Kidney (tissue), 14 donors: ENCODE data around the gene NUDT17. TPM values are rescaled to one million over a fixed set of nuclear protein-coding genes. Genes with fewer than 3 reads are reported as not detected.

Source experiments
- DNase-seq, 5 donors: peaks; one replicate each; pipeline ENCODE4 v3.0.0-alpha.2; 2013 to 2020
- FAIRE-seq: peaks from 2 replicates; lab custom pipeline; 2012; peaks lifted over from hg19 to GRCh38; lab: Jason Lieb, UNC
- H3K27ac ChIP-seq, 2 donors: one replicate each; pipeline ENCODE4 v1.7.0; 2013; ENCODE audit warnings: low read depth in 2 of 2, low read length in 2 of 2, inconsistent platforms in 1 of 2
- H3K27me3 ChIP-seq: one replicate; pipeline ENCODE4 v1.7.1; 2013; ENCODE audit warnings: low read length, inconsistent platforms; ENCODE audit not compliant: control insufficient read depth, insufficient read depth
- H3K36me3 ChIP-seq, 3 donors: one replicate each; pipeline versions ENCODE4 v1.7.0 to v1.7.1; 2013; ENCODE audit warnings: low read length in 3 of 3, control low read depth in 1 of 3, inconsistent platforms in 1 of 3; ENCODE audit not compliant: insufficient read depth in 3 of 3, control insufficient read depth in 2 of 3
- H3K4me1 ChIP-seq, 3 donors: one replicate each; pipeline versions ENCODE4 v1.7.0 to v1.7.1; 2013; ENCODE audit warnings: low read length in 3 of 3, inconsistent platforms in 1 of 3, low read depth in 1 of 3; ENCODE audit not compliant: control insufficient read depth in 2 of 3, insufficient read depth in 2 of 3
- H3K4me3 ChIP-seq, 3 donors: one replicate each; pipeline versions ENCODE4 v1.7.0 to v1.8.1; 2013; ENCODE audit warnings: low read length in 3 of 3, control low read depth in 1 of 3, inconsistent platforms in 1 of 3
- H3K9ac ChIP-seq, 3 donors: one replicate each; pipeline versions ENCODE4 v1.7.0 to v1.7.1; 2013; ENCODE audit warnings: low read length in 3 of 3, control low read depth in 1 of 3, inconsistent platforms in 1 of 3
- H3K9me3 ChIP-seq, 3 donors: one replicate each; pipeline versions ENCODE4 v1.7.0 to v1.7.1; 2013; ENCODE audit warnings: low read length in 3 of 3, control low read depth in 1 of 3, inconsistent platforms in 1 of 3; ENCODE audit not compliant: control insufficient read depth in 2 of 3, insufficient read depth in 1 of 3
- intact Hi-C: fragments of 100-400 bp; cut with DNase I; formaldehyde crosslinking; loops from one replicate; pipeline ENCODE4 v1.11.1; 2022
- polyA plus RNA-seq: library from polyadenylated mRNA; stranded (reverse); fragments of 350-450 nt; fragmentation: Illumina TruSeq; extraction: RNeasy Lipid Tissue Mini Kit (QIAGEN cat#74804); gene quantifications from one replicate; pipeline ENCODE4 v1.2.3, GENCODE V29; 2014; ENCODE audit warnings: low read depth, low replicate concordance; ENCODE audit not compliant: insufficient read depth
- total RNA-seq: library from RNA; stranded (reverse); fragmentation: NEBNext Ultra II Directional; extraction: Animal tissue kit (Norgen Biotek cat#: 25700); gene quantifications from one replicate; pipeline ENCODE4 v1.2.1, GENCODE V29; 2021
- TF ChIP-seq, protein P1 (sequence below): IDR thresholded peaks from 3 replicates; pipeline ENCODE4 v1.5.1; 2012; ENCODE audit warnings: mild to moderate bottlenecking, moderate library complexity, borderline replicate concordance; ENCODE audit not compliant: insufficient read depth; ENCODE audit errors: extremely low read depth
- donor health status: control.
- donor health status: control.
- donor health status: control.
- donor health status: control.
- donor health status: control.
- donor health status: DM: yes; HTN: yes; CAD: no.
- donor health status: Normal renal cell carcinoma (clear cell type).

The NUDT17 gene
- total and polyA plus RNA-seq, 2 donors from 2014 or later: 3.8 to 5.5 TPM

DNA sequence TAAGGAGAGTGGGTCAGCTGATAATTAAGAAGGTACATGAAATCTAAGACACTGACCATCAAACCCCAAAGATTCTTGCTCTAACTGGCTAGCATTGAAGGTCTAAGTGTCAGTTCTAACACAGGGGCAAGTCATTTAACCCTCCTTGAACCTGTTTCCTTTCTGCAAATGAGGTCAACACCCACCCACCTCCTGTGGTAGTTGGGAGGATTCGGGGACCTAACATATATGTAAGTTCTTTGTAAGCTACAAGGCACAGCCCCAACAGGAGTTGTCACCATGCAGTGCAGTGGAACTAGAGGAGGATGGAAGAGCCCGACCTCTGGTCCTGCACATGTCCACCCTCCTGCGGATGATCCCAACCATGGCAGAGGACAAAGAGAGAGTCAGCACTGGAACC lies 2.4 kb downstream of the NUDT17 start:
- Histone ChIP-seq H3K4me1 (peaks cover 3 to 11% (median 5%) of the 10 kb centered on the region in 3 donors), H3K9me3 (no peaks in the 10 kb centered on the region), H3K4me3 (no peak overlapping the region), H3K27me3 (no peaks in the 10 kb centered on the region), H3K36me3 (peaks cover 5 to 24% (median 17%) of the 10 kb centered on the region in 3 donors), H3K27ac (no peak overlapping the region), H3K9ac (no peak overlapping the region)
- intact Hi-C loops: loop anchor here (5.0 to 10.0 kb wide), 2 partner anchors 119 to 167 kb away; no protein-coding TSS in a partner anchor
- DNase-seq (no peak), FAIRE-seq (no peak)
- TF ChIP-seq, protein P1, sequence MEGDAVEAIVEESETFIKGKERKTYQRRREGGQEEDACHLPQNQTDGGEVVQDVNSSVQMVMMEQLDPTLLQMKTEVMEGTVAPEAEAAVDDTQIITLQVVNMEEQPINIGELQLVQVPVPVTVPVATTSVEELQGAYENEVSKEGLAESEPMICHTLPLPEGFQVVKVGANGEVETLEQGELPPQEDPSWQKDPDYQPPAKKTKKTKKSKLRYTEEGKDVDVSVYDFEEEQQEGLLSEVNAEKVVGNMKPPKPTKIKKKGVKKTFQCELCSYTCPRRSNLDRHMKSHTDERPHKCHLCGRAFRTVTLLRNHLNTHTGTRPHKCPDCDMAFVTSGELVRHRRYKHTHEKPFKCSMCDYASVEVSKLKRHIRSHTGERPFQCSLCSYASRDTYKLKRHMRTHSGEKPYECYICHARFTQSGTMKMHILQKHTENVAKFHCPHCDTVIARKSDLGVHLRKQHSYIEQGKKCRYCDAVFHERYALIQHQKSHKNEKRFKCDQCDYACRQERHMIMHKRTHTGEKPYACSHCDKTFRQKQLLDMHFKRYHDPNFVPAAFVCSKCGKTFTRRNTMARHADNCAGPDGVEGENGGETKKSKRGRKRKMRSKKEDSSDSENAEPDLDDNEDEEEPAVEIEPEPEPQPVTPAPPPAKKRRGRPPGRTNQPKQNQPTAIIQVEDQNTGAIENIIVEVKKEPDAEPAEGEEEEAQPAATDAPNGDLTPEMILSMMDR: no peak

GRCh38 chr1:145849356-145850160 lies 4.1 kb downstream of the NUDT17 start:
- no peaks in the 10 kb centered on the region for H3K9me3 ChIP-seq
- FAIRE-seq (no peak), DNase-seq (peak in 3 of 5 donors; percentile 7 to 66 (median 48))
- TF ChIP-seq, protein P1: peak; percentile 2
- H3K4me1 ChIP-seq: peaks cover 3 to 11% (median 5%) of the 10 kb centered on the region in 3 donors
- no peak overlapping the region for H3K27ac ChIP-seq
- peaks cover 6 to 32% (median 24%) of the 10 kb centered on the region in 3 donors for H3K36me3 ChIP-seq
- H3K4me3 ChIP-seq: no peak overlapping the region
- H3K9ac ChIP-seq: no peak overlapping the region
- intact Hi-C loops: loop anchor here (5.0 to 10.0 kb wide), 2 partner anchors 118 to 165 kb away; no protein-coding TSS in a partner anchor
- H3K27me3 ChIP-seq: no peaks in the 10 kb centered on the region

DNA sequence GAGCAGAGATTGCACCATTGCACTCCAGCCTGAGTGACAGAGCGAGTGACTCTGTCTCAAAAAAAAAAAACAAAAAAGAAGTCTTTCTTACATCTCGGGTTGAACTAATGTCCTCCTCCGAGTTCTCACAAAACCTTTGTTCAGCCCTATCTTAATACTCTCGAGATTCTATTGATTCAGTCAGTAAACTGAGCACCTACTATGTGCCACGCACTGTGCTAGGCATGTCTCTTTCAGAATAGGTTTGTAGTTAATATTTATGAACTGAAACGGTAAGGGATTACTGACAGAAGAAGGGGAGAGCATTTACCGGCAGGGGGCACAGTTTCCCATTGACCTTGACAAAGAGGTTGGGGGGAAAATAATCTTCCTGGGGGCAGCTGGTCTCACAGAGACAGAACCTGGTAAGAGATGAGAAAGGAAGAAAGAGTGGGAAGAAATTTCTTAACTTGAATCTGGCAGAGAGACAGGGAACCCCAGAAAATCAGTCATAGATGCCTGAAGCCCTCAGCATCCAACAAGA lies 10.1 kb downstream of the NUDT17 start:
- TF ChIP-seq, protein P1: no peak
- H3K4me1 ChIP-seq: peaks cover 0 to 9% (median 0%) of the 10 kb centered on the region in 3 donors
- DNase-seq: no peak
- no peak overlapping the region for H3K4me3 ChIP-seq
- H3K36me3 ChIP-seq: peaks cover 8 to 32% (median 27%) of the 10 kb centered on the region in 3 donors
- no peaks in the 10 kb centered on the region for H3K9me3 ChIP-seq
- FAIRE-seq: no peak
- no peak overlapping the region for H3K27ac ChIP-seq
- no peaks in the 10 kb centered on the region for H3K27me3 ChIP-seq
- H3K9ac ChIP-seq: no peak overlapping the region
- intact Hi-C loops: no loop called here
